Measurements from ENCODE around the gene KRT26. TPM values are rescaled to one million over a fixed set of nuclear protein-coding genes. Genes with fewer than 3 reads are reported as not detected.

Gene KRT26
- total and polyA plus RNA-seq, 2 of the 13 experiments (the other 11 are each of a cell fraction or from before 2014, with no cell fraction given): not detected

DNA sequence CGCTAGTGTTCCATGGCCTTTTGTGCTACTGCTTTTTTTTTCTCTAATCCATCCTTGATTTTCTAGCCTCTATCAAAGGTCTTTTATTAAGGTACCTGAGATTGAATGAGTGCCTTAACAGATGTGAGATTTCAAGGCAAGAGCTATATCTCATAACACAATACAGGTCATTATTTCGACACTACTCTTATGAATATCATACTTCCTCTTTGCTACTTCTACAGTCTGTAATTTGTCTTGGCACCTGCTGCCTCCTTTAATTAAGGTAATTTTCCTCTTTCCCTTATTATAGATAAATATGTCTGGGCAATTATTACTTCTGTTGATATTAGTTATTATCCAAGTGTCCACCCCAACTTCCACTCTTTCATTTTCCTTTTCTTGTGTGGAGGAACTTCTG lies 22.5 kb upstream of the KRT26 start (continued):
- TF ChIP-seq PRMT3 (CRISPR knock-in tag; IDR thresholded peaks at IDR 0.05; ENCODE audit: borderline replicate concordance, low read depth) (no peak), RXRB (CRISPR knock-in tag; IDR thresholded peaks at IDR 0.05; ENCODE audit: borderline replicate concordance) (no peak), ZNF333 (CRISPR knock-in tag; IDR thresholded peaks at IDR 0.05; ENCODE audit: borderline replicate concordance) (no peak), PTBP1 (IDR thresholded peaks at IDR 0.05; ENCODE audit: low read depth, low read length, poor library complexity, severe bottlenecking) (no peak), TBX3 (IDR thresholded peaks at IDR 0.05; ENCODE audit: borderline replicate concordance) (no peak), DNMT3B (CRISPR knock-in tag; conservative IDR thresholded peaks at IDR 0.05) (no peak), KDM5B (CRISPR knock-in tag; IDR thresholded peaks at IDR 0.05; ENCODE audit: borderline replicate concordance) (no peak), ARNT (IDR thresholded peaks at IDR 0.05) (no peak), ZNF577 (CRISPR knock-in tag; IDR thresholded peaks at IDR 0.05; ENCODE audit: borderline replicate concordance, low read depth) (no peak)

DNA sequence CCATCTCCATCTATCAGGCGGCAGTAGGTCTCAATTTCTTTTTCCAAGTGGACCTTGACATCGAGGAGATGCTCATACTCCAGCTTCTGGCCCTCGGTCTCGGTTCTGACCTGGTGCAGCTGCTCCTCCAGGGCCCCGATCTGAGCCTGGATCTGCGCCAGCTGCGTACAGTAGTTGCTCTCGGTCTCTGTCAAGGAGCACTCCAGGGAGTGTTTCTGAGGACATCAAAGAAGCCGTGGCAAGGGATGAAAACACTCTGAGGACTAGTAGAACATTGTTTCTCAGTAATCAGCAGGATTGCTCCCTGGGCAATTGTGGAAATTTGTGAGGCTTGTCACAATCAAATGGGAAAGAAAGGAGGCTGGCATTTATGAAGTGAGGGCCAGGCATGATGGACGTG lies 21.8 kb upstream of the KRT26 start:
- no peaks in the 10 kb centered on the region for H3K4me1 ChIP-seq (ENCODE audit: insufficient read depth, low read length)
- POLR2A ChIA-PET: no interaction called here
- WGBS (ENCODE audit: low lambda C conversion rate): 14% methylated on average over 10 of the region's 10 CpGs
- in situ Hi-C loops (cut with HindIII; ENCODE audit: extremely low pct_ligation_motif_present, low pct_unique_long_range_greater_than_20kb) (loop anchor here (5.0 kb wide), 1 partner anchor 177 kb away; no protein-coding TSS in a partner anchor), intact Hi-C loops (cut with micrococcal nuclease; ENCODE audit: unreplicated experiment) (no loop called here)
- H3K9ac ChIP-seq (ENCODE audit: insufficient read depth, low read depth, low read length): no peak overlapping the region
- peaks cover 0 to 32% of the 10 kb centered on the region in 2 experiments; a peak in 3 of 5 replicates for H3K27me3 ChIP-seq (ENCODE audit: control insufficient read depth in 1 of 2, insufficient read depth in 2 of 2, low read length in 2 of 2)
- no peak for ATAC-seq
- no peak overlapping the region for H3K4me2 ChIP-seq (ENCODE audit: low read depth, low read length)
- H3K27ac ChIP-seq (ENCODE audit: extremely low read length, insufficient read depth, low read length): no peak overlapping the region
- no peak for DNase-seq (ENCODE audit: low spot score)
- no peaks in the 10 kb centered on the region for H3K79me2 ChIP-seq (ENCODE audit: insufficient read depth, low read length)
- TF ChIP-seq, protein P1, sequence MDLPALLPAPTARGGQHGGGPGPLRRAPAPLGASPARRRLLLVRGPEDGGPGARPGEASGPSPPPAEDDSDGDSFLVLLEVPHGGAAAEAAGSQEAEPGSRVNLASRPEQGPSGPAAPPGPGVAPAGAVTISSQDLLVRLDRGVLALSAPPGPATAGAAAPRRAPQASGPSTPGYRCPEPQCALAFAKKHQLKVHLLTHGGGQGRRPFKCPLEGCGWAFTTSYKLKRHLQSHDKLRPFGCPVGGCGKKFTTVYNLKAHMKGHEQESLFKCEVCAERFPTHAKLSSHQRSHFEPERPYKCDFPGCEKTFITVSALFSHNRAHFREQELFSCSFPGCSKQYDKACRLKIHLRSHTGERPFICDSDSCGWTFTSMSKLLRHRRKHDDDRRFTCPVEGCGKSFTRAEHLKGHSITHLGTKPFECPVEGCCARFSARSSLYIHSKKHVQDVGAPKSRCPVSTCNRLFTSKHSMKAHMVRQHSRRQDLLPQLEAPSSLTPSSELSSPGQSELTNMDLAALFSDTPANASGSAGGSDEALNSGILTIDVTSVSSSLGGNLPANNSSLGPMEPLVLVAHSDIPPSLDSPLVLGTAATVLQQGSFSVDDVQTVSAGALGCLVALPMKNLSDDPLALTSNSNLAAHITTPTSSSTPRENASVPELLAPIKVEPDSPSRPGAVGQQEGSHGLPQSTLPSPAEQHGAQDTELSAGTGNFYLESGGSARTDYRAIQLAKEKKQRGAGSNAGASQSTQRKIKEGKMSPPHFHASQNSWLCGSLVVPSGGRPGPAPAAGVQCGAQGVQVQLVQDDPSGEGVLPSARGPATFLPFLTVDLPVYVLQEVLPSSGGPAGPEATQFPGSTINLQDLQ (CRISPR knock-in tag; IDR thresholded peaks at IDR 0.05): no peak
- TF ChIP-seq ZNF607 (CRISPR knock-in tag; IDR thresholded peaks at IDR 0.05; ENCODE audit: borderline replicate concordance) (no peak), HNRNPLL (IDR thresholded peaks at IDR 0.05; ENCODE audit: low read depth, low read length, poor library complexity, severe bottlenecking) (peak; percentile 20)
- H3K36me3 ChIP-seq (replicated peaks in 1 of 2; ENCODE audit: control insufficient read depth in 1 of 2, insufficient read depth in 2 of 2, low read length in 2 of 2): no peaks in the 10 kb centered on the region
- no peak for FAIRE-seq
- CTCF ChIA-PET (ENCODE audit: low intra/inter-chr PET ratio, low total read pairs): interaction anchor here (1.2 kb wide), 1 partner anchor 178 kb away, joined by 3 read pairs; no protein-coding TSS in a partner anchor
- H3K4me3 ChIP-seq (replicated peaks in 1 of 3; ENCODE audit: insufficient read depth in 1 of 3, low read depth in 2 of 3, low read length in 3 of 3): no peak overlapping the region
- no TSS peak for BruUV-seq (replicated peaks)
- H4K20me1 ChIP-seq (ENCODE audit: insufficient read depth, low read length): no peaks in the 10 kb centered on the region
- H3K9me3 ChIP-seq (ENCODE audit: low read length): no peaks in the 10 kb centered on the region
- no peak overlapping the region for H2AFZ ChIP-seq (ENCODE audit: low read length)
